LNCAP (cell line): ENCODE results near the gene ADSS1.

Experiments
- TF ChIP-seq, protein P1 (sequence below): fragments of 450-650 bp; IDR thresholded peaks from 2 replicates; pipeline ENCODE4 v1.5.1; 2017; ENCODE audit warnings: mild to moderate bottlenecking

ADSS1 gene

DNA sequence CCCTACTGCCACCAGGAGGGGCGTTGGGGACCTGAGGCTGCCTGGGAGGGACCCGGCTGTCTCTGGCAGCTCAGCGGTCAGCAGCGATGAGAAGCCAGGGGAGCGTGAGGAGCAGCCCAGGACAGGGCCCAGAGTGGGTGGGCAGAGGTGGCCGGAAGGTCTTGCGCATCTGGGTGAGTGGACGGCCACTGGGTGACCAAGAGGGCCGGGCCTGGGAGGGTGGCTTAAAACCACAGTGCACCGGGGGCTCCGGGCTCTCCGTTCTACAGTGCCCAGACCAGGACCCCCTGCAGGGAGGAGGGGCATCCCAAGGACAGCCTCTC lies 24.6 kb upstream of the ADSS1 start:
- TF ChIP-seq, protein P1, sequence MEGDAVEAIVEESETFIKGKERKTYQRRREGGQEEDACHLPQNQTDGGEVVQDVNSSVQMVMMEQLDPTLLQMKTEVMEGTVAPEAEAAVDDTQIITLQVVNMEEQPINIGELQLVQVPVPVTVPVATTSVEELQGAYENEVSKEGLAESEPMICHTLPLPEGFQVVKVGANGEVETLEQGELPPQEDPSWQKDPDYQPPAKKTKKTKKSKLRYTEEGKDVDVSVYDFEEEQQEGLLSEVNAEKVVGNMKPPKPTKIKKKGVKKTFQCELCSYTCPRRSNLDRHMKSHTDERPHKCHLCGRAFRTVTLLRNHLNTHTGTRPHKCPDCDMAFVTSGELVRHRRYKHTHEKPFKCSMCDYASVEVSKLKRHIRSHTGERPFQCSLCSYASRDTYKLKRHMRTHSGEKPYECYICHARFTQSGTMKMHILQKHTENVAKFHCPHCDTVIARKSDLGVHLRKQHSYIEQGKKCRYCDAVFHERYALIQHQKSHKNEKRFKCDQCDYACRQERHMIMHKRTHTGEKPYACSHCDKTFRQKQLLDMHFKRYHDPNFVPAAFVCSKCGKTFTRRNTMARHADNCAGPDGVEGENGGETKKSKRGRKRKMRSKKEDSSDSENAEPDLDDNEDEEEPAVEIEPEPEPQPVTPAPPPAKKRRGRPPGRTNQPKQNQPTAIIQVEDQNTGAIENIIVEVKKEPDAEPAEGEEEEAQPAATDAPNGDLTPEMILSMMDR: no peak

GRCh38 chr14:104700225-104700651 lies 23.8 kb upstream of the ADSS1 start:
- TF ChIP-seq, protein P1: no peak

DNA sequence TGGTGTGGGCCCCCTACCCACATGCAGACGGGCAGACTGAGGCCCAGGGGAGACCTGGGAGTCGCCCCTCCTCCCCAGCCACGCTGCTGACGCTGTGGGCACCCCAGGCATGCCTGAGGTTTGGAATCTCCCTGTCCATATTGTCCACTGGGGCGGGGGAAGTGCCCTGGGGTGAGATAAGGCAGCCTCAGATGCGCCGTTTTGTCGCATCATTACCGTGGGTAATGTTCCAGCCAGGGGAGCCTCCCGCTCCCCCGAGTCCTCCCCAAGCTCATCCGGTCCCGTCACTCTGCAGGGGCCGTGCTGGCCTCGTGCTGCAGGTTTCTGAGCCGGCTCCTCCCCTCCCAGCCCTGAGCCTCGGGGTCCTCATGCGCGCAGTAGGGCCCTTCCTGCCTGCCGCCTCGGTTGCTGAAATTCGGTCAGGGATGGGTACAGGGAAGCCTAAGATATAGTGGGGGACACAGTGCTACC lies 23.2 kb upstream of the ADSS1 start:
- TF ChIP-seq, protein P1: no peak

GRCh38 chr14:104701383-104702076 lies 22.5 kb upstream of the ADSS1 start:
- TF ChIP-seq, protein P1: no peak

DNA sequence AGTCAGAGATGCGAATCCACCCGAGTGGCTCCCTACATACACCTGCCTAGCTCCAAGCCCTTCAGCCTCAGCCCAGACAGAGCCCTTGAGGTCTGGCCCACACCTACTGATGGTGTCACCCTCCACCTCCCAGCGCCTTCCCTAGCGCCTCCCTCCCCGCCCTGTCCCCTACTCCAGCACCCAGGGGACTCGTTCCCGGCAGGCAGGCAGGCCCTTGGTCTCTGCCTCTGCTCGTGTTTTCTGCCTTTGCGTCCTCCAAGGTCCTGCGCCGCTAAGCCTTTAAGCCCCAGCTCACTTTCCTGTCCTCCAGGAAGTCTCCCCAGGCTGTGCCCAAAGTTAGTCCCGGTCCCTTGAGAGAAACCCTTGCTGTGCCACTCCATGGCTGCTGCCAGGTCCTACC lies 21.9 kb upstream of the ADSS1 start:
- TF ChIP-seq, protein P1: no peak

DNA sequence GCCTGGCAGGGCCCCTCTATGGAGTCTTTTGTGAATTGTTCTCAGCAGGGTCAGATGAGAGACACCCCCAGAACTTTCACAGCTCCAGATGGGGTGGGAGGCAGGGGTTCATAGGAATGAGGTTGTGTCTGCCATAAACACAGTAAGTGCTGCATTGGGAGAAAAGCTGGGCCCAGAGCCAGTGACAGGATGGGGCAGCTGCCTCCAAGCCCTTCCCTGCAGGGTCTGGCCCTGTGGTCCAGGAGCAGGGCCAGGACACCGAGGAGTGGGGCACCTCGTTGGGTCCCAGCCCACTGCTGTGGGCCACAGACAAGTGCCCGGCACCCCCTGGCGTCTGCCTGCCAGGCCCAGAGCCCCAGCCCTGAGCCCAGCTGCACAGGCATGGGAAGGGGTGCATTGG lies 21.4 kb upstream of the ADSS1 start:
- TF ChIP-seq, protein P1: no peak

DNA sequence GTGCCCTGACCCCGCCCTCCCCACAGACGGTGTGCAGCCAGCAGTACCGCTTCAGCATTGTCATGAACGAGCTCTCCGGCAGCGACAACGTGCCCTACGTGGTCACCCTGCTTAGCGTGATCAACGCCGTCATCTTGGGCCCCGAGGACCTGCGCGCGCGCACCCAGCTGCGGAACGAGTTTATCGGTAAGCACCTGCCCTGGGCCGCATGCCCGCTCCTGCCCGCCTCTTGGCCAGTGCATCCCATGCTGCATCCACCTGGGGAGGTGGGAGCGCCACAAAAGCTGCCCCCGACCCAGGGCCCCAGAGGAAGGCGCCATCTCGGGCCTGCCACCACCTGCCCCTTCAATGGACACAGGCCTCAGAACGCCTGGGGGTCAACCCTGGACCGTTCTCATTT lies 20.8 kb upstream of the ADSS1 start:
- TF ChIP-seq, protein P1: no peak

- TF ChIP-seq, protein P1: no peak
These were observed 19.8 kb upstream of the ADSS1 start for GRCh38 chr14:104704252-104704651.
